ENCODE results near the gene STAC.

Gene STAC

GRCh38 chr3:36394176-36394575 is 13.9 kb downstream of the STAC start:
- no peaks in the 10 kb centered on the region for H3K4me1 Mint-ChIP-seq (ENCODE audit: low read depth)
- no peaks in the 10 kb centered on the region for H3K27me3 Mint-ChIP-seq (ENCODE audit: low read depth)
- no peak for DNase-seq (ENCODE audit: low spot score)
- H3K9me3 Mint-ChIP-seq, result no peaks in the 10 kb centered on the region
- no peak overlapping the region for H3K27ac Mint-ChIP-seq
- H3K36me3 Mint-ChIP-seq (ENCODE audit: low read depth), result no peaks in the 10 kb centered on the region
- no peak overlapping the region for H3K4me3 Mint-ChIP-seq

GRCh38 chr3:36397841-36398240 is 17.5 kb downstream of the STAC start:
- no peak overlapping the region for H3K4me3 Mint-ChIP-seq
- H3K9me3 Mint-ChIP-seq, result no peaks in the 10 kb centered on the region
- H3K4me1 Mint-ChIP-seq (ENCODE audit: low read depth), result no peaks in the 10 kb centered on the region
- H3K27ac Mint-ChIP-seq, result no peak overlapping the region
- DNase-seq (ENCODE audit: low spot score), result no peak
- no peaks in the 10 kb centered on the region for H3K36me3 Mint-ChIP-seq (ENCODE audit: low read depth)
- H3K27me3 Mint-ChIP-seq (ENCODE audit: low read depth), result no peaks in the 10 kb centered on the region

DNA sequence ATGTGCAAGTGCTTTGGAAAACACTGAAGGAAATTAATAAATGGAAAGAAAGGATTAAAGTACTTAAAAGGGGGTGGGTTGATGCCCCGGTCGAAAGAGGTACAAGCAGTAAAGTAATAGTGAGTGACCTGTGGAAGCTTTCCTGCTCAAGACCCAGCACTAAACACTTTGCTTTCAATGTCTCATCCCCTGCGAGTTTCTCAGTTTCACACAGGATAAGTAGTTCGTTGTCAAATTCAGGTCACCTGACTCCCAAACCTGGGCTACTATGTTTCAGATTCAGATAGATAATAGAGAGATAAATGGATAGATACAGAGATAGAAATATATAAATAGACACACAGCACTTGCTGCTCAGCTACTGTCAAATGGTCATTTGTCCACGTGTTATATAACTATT is 19.6 kb downstream of the STAC start:
- no peaks in the 10 kb centered on the region for H3K9me3 Mint-ChIP-seq
- H3K27me3 Mint-ChIP-seq (ENCODE audit: low read depth), result no peaks in the 10 kb centered on the region
- DNase-seq (ENCODE audit: low spot score), result no peak
- H3K36me3 Mint-ChIP-seq (ENCODE audit: low read depth), result no peaks in the 10 kb centered on the region
- H3K4me3 Mint-ChIP-seq, result no peak overlapping the region
- no peak overlapping the region for H3K27ac Mint-ChIP-seq
- no peaks in the 10 kb centered on the region for H3K4me1 Mint-ChIP-seq (ENCODE audit: low read depth)

DNA sequence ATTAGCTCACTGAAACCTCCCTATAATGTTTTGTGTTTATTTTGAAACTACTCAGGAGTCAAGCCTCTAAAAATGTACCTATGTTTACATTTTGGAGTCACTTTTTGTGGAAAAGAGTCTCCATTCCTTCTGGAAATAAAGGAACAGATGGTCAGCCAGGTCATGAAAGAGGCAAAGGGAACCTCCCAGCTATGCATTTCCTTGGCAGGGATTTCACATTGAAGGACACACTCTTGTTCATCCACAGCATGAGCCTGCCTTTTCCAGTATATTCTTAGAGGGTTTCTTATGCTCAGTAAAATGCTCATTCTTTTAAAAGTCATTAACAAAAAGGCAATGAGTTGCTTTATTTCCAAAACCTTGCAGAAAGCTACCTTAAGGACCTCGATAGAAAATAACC is 20.8 kb downstream of the STAC start:
- H3K27me3 Mint-ChIP-seq (ENCODE audit: low read depth), result no peaks in the 10 kb centered on the region
- DNase-seq (ENCODE audit: low spot score), result no peak
- no peaks in the 10 kb centered on the region for H3K9me3 Mint-ChIP-seq
- no peaks in the 10 kb centered on the region for H3K4me1 Mint-ChIP-seq (ENCODE audit: low read depth)
- no peaks in the 10 kb centered on the region for H3K36me3 Mint-ChIP-seq (ENCODE audit: low read depth)
- no peak overlapping the region for H3K4me3 Mint-ChIP-seq
- no peak overlapping the region for H3K27ac Mint-ChIP-seq

DNA sequence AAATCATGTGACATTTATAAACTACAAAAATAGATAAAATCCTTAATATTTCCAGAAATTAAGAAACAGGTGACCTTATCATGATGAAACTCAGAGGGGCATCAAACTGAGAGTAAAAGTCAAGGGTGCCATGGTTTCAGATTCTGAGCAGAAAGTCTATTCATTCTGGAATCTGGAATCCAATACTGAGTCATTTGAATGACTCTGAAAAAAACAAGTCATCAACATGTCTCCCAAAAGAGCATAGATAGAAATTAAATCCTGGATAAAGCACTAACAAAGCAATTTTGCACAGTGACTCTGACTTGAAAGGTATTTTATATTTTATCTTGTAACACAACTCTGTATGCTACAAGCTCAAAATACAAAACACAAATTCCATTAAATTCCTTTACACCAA is 23.4 kb downstream of the STAC start:
- H3K9me3 Mint-ChIP-seq, result no peaks in the 10 kb centered on the region
- no peak for DNase-seq (ENCODE audit: low spot score)
- no peak overlapping the region for H3K27ac Mint-ChIP-seq
- H3K4me3 Mint-ChIP-seq, result no peak overlapping the region
- no peaks in the 10 kb centered on the region for H3K36me3 Mint-ChIP-seq (ENCODE audit: low read depth)
- H3K27me3 Mint-ChIP-seq (ENCODE audit: low read depth), result no peaks in the 10 kb centered on the region
- H3K4me1 Mint-ChIP-seq (ENCODE audit: low read depth), result no peaks in the 10 kb centered on the region

GRCh38 chr3:36405190-36405589 is 24.9 kb downstream of the STAC start:
- H3K9me3 Mint-ChIP-seq, result no peaks in the 10 kb centered on the region
- H3K4me3 Mint-ChIP-seq, result no peak overlapping the region
- no peaks in the 10 kb centered on the region for H3K36me3 Mint-ChIP-seq (ENCODE audit: low read depth)
- no peaks in the 10 kb centered on the region for H3K4me1 Mint-ChIP-seq (ENCODE audit: low read depth)
- no peak for DNase-seq (ENCODE audit: low spot score)
- H3K27ac Mint-ChIP-seq, result no peak overlapping the region
- no peaks in the 10 kb centered on the region for H3K27me3 Mint-ChIP-seq (ENCODE audit: low read depth)

GRCh38 chr3:36408146-36408545 is 27.8 kb downstream of the STAC start:
- no peak for DNase-seq (ENCODE audit: low spot score)
- Mint-ChIP-seq H3K4me1 (ENCODE audit: low read depth) (no peaks in the 10 kb centered on the region), H3K27me3 (ENCODE audit: low read depth) (no peaks in the 10 kb centered on the region), H3K27ac (no peak overlapping the region), H3K4me3 (no peak overlapping the region), H3K36me3 (ENCODE audit: low read depth) (no peaks in the 10 kb centered on the region), H3K9me3 (no peaks in the 10 kb centered on the region)

DNA sequence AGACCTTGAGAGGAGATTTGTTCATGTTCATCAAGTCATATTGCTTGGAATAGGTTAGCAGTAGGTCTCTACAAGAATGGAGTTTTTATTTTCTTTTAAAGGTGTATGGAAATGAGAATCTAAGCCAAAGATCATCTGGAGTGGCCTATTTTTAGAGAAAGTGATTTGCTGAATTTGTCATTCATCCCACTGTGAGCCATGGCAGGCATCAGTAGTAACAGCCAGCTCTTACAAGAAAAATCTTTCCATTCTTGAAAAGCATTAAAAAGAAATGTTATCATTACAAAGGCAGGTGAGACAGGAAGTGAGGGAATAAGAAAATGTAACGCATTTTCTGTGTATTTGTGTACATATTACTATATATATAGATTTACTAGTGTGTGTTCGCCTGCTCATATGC is 29.6 kb downstream of the STAC start:
- H3K4me1 Mint-ChIP-seq (ENCODE audit: low read depth), result no peaks in the 10 kb centered on the region
- no peaks in the 10 kb centered on the region for H3K36me3 Mint-ChIP-seq (ENCODE audit: low read depth)
- no peak for DNase-seq (ENCODE audit: low spot score)
- no peak overlapping the region for H3K4me3 Mint-ChIP-seq
- no peak overlapping the region for H3K27ac Mint-ChIP-seq
- H3K9me3 Mint-ChIP-seq, result no peaks in the 10 kb centered on the region
- no peaks in the 10 kb centered on the region for H3K27me3 Mint-ChIP-seq (ENCODE audit: low read depth)

DNA sequence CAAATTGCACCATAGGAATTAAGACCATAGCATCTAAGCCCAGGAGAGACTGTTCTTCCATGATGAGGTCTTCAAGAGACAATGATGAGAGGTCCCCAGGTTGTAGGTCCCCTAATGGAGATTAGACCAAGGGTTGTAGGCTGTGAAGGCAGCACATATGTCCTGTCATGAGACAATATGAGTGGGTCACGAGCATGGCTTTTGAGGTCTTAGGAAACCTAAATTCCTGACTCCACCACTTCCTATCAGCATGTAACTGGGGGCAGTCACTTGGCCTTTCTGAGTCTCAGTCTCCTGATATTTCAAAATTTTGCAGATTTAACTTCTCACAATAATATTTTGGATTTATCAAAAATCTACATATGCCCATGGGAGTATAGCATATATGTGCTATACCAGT is 31.3 kb downstream of the STAC start:
- Mint-ChIP-seq H3K4me3 (no peak overlapping the region), H3K36me3 (ENCODE audit: low read depth) (no peaks in the 10 kb centered on the region)
- DNase-seq (ENCODE audit: low spot score), result no peak

GRCh38 chr3:36416599-36416998 is 36.3 kb downstream of the STAC start:
- H3K27ac Mint-ChIP-seq, result no peak overlapping the region
- no peak for DNase-seq (ENCODE audit: low spot score)
- H3K36me3 Mint-ChIP-seq (ENCODE audit: low read depth), result no peaks in the 10 kb centered on the region
- no peaks in the 10 kb centered on the region for H3K9me3 Mint-ChIP-seq
- H3K4me1 Mint-ChIP-seq (ENCODE audit: low read depth), result no peaks in the 10 kb centered on the region
- no peaks in the 10 kb centered on the region for H3K27me3 Mint-ChIP-seq (ENCODE audit: low read depth)
- no peak overlapping the region for H3K4me3 Mint-ChIP-seq

More for the DNA sequence above, 31.3 kb downstream of the STAC start:
- Mint-ChIP-seq H3K27me3 (ENCODE audit: low read depth) (no peaks in the 10 kb centered on the region), H3K27ac (no peak overlapping the region), H3K4me1 (ENCODE audit: low read depth) (no peaks in the 10 kb centered on the region), H3K9me3 (no peaks in the 10 kb centered on the region)

GRCh38 chr3:36417237-36417636 is 36.9 kb downstream of the STAC start:
- Mint-ChIP-seq H3K27ac (no peak overlapping the region), H3K27me3 (ENCODE audit: low read depth) (no peaks in the 10 kb centered on the region), H3K9me3 (no peaks in the 10 kb centered on the region), H3K4me3 (no peak overlapping the region), H3K36me3 (ENCODE audit: low read depth) (no peaks in the 10 kb centered on the region), H3K4me1 (ENCODE audit: low read depth) (no peaks in the 10 kb centered on the region)
- no peak for DNase-seq (ENCODE audit: low spot score)

DNA sequence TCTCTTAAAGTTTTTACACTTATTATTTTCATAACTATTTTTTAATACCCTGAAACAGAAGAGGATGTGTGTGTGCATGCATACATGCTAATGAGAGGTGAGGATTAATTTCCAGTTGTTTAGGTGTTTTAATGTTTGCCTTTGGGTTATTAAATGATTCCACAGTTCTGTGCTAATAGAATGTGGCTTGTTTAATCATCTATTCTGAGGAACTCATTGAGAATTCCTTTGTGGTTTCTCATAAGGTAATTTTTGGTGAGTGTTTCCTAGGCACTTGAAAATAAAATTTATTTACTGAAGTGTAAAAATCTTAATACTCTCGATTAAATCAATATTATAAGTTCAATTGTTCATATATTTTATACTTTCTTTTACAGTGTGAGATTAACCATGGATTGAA is 38.0 kb downstream of the STAC start:
- Mint-ChIP-seq H3K4me3 (no peak overlapping the region), H3K36me3 (ENCODE audit: low read depth) (no peaks in the 10 kb centered on the region), H3K27me3 (ENCODE audit: low read depth) (no peaks in the 10 kb centered on the region), H3K27ac (no peak overlapping the region), H3K9me3 (no peaks in the 10 kb centered on the region), H3K4me1 (ENCODE audit: low read depth) (no peaks in the 10 kb centered on the region)
- DNase-seq (ENCODE audit: low spot score), result no peak

DNA sequence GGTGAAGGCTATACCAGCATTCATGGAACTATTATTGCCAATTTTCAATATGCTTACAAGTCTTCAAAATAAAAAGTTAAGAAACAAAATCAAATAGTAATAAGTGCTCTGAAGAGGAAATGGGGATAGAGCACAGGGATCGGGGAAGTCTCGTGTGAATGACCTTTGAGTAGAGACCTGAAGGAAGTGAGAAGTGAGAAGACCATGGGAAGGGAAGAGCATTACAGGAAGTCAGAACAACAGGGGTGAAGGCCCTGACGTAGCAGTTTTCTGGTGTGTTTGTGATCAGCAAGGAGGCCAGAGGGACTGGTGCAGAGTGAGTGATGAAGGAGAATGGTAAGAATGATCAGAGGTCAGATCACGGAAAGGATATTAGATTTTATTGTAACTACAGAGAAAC is 48.1 kb downstream of the STAC start:
- H3K27me3 Mint-ChIP-seq (ENCODE audit: low read depth), result no peaks in the 10 kb centered on the region
- H3K4me3 Mint-ChIP-seq, result no peak overlapping the region
- no peaks in the 10 kb centered on the region for H3K36me3 Mint-ChIP-seq (ENCODE audit: low read depth)
- H3K9me3 Mint-ChIP-seq, result no peaks in the 10 kb centered on the region
- no peak overlapping the region for H3K27ac Mint-ChIP-seq
- no peak for DNase-seq (ENCODE audit: low spot score)
- no peaks in the 10 kb centered on the region for H3K4me1 Mint-ChIP-seq (ENCODE audit: low read depth)

- H3K36me3 Mint-ChIP-seq (ENCODE audit: low read depth), result no peaks in the 10 kb centered on the region
- H3K4me1 Mint-ChIP-seq (ENCODE audit: low read depth), result no peaks in the 10 kb centered on the region
- H3K27me3 Mint-ChIP-seq (ENCODE audit: low read depth), result no peaks in the 10 kb centered on the region
- no peak overlapping the region for H3K4me3 Mint-ChIP-seq
- H3K9me3 Mint-ChIP-seq, result no peaks in the 10 kb centered on the region
- H3K27ac Mint-ChIP-seq, result no peak overlapping the region
- DNase-seq (ENCODE audit: low spot score), result no peak
Measured at GRCh38 chr3:36429986-36430485, 49.7 kb downstream of the STAC start.

- Mint-ChIP-seq H3K27ac (no peak overlapping the region), H3K27me3 (ENCODE audit: low read depth) (no peaks in the 10 kb centered on the region), H3K4me1 (ENCODE audit: low read depth) (no peaks in the 10 kb centered on the region), H3K9me3 (no peaks in the 10 kb centered on the region), H3K4me3 (no peak overlapping the region), H3K36me3 (ENCODE audit: low read depth) (no peaks in the 10 kb centered on the region)
- DNase-seq (ENCODE audit: low spot score), result no peak
Measured at GRCh38 chr3:36433511-36433910, 53.2 kb downstream of the STAC start.
